ENCODE measurements around the gene PPFIA1.

GRCh38 chr11:70270877-70271648, 573 bp downstream of the PPFIA1 start:
- no peak for TF ChIP-seq CEBPB (IDR thresholded peaks at IDR 0.05)
- TF ChIP-seq, protein P1, sequence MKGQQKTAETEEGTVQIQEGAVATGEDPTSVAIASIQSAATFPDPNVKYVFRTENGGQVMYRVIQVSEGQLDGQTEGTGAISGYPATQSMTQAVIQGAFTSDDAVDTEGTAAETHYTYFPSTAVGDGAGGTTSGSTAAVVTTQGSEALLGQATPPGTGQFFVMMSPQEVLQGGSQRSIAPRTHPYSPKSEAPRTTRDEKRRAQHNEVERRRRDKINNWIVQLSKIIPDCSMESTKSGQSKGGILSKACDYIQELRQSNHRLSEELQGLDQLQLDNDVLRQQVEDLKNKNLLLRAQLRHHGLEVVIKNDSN (IDR thresholded peaks at IDR 0.05): 0 out of 2 replicates have a peak, but pooled peaks have one; percentile 9
- no peak for TF ChIP-seq EP300 (IDR thresholded peaks at IDR 0.05; ENCODE audit: borderline replicate concordance)
- no peak for TF ChIP-seq EGR1 (IDR thresholded peaks at IDR 0.05)
- no peak for TF ChIP-seq RAD21 (IDR thresholded peaks at IDR 0.05; ENCODE audit: low read depth)
- TF ChIP-seq YY1 (IDR thresholded peaks at IDR 0.05; ENCODE audit: low read depth): no peak
- TF ChIP-seq TCF12 (IDR thresholded peaks at IDR 0.05; ENCODE audit: low read depth): no peak
- no peak for TF ChIP-seq REST (IDR thresholded peaks at IDR 0.05; ENCODE audit: low read depth)
- TF ChIP-seq, protein P2, sequence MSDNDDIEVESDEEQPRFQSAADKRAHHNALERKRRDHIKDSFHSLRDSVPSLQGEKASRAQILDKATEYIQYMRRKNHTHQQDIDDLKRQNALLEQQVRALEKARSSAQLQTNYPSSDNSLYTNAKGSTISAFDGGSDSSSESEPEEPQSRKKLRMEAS (IDR thresholded peaks at IDR 0.05): no peak
- no peak for TF ChIP-seq TAF1 (IDR thresholded peaks at IDR 0.05; ENCODE audit: low read depth)
- TF ChIP-seq TEAD4 (IDR thresholded peaks at IDR 0.05): no peak
